Kidney epithelial cell (primary cell): Measurements from ENCODE around the gene IGSF1. TPM values are rescaled to one million over a fixed set of nuclear protein-coding genes. Genes with fewer than 3 reads are reported as not detected.

Experiments used
- DNase-seq: peaks from one replicate; pipeline ENCODE4 v3.0.0-alpha.2; 2010; ENCODE audit warnings: low read depth
- H3K27me3 ChIP-seq: 2 replicates; pipeline ENCODE4 v1.6.0; 2011; ENCODE audit warnings: low read length; ENCODE audit not compliant: control insufficient read depth, insufficient read depth
- H3K36me3 ChIP-seq: 2 replicates; pipeline ENCODE4 v1.5.1; 2011; ENCODE audit warnings: low read length; ENCODE audit not compliant: control insufficient read depth, insufficient read depth
- H3K4me3 ChIP-seq: 2 replicates; pipeline ENCODE4 v1.5.1; 2011; ENCODE audit warnings: low read depth, mild to moderate bottlenecking, control low read depth, low read length
- total RNA-seq: library from RNA; depleted of rRNA; stranded (reverse); fragments of >200 nt; gene quantifications from 2 replicates; pipeline ENCODE4 v1.2.3, GENCODE V29; 2015
- TF ChIP-seq, protein P1 (sequence below): IDR thresholded peaks from 2 replicates; pipeline ENCODE4 v1.5.1; 2011; ENCODE audit warnings: mild to moderate bottlenecking, moderate library complexity, low read length, control low read depth, inconsistent platforms; ENCODE audit not compliant: insufficient read depth, poor library complexity, severe bottlenecking

IGSF1 gene
- total RNA-seq, 1 donor from 2014 or later: 0.13 TPM

DNA sequence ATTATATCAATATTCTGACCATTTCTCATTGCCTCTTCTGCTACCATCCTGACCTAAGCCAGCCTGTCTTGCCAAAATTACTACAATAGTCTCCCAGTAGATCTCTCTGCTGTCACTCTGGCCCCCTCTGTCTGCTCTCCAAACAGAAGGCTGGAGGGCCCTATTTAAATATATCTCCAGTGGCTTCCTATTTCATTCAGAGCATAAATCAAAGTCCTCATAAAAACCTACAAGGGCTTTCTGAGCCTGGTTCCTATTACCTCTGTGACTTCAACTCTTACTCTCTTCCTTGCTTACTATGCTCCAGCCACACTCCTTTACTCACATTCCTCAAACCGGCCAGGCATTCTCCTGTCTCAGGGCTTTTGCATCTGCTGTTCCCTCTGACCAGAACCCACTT, 19.0 kb downstream of the IGSF1 start:
- Histone ChIP-seq H3K36me3 (no peaks in the 10 kb centered on the region), H3K27me3 (no peaks in the 10 kb centered on the region), H3K4me3 (no peak overlapping the region)
- no peak for DNase-seq
- TF ChIP-seq, protein P1, sequence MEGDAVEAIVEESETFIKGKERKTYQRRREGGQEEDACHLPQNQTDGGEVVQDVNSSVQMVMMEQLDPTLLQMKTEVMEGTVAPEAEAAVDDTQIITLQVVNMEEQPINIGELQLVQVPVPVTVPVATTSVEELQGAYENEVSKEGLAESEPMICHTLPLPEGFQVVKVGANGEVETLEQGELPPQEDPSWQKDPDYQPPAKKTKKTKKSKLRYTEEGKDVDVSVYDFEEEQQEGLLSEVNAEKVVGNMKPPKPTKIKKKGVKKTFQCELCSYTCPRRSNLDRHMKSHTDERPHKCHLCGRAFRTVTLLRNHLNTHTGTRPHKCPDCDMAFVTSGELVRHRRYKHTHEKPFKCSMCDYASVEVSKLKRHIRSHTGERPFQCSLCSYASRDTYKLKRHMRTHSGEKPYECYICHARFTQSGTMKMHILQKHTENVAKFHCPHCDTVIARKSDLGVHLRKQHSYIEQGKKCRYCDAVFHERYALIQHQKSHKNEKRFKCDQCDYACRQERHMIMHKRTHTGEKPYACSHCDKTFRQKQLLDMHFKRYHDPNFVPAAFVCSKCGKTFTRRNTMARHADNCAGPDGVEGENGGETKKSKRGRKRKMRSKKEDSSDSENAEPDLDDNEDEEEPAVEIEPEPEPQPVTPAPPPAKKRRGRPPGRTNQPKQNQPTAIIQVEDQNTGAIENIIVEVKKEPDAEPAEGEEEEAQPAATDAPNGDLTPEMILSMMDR: no peak

DNA sequence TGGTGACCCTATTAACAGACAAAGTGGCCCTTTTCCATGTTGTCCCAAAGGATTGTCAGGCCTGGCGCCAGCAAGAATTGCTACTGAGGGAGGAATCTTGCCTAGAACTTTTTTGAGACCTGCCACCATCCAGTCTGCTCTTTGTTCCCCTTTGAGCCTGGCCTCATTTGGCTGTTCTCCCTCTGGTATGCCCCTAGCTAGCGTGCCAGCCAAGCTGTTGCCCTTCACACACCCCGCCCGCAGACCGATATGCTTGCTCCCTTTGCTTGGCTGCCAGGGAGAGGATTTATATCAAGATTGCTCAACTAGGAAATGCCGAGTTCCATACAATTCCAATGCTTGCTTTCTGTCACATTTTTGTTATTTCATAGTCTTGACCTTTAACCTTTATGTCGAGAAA, 24.4 kb downstream of the IGSF1 start:
- no peaks in the 10 kb centered on the region for H3K36me3 ChIP-seq
- H3K27me3 ChIP-seq: no peaks in the 10 kb centered on the region
- TF ChIP-seq, protein P1: no peak
- DNase-seq: no peak
- H3K4me3 ChIP-seq: no peak overlapping the region

DNA sequence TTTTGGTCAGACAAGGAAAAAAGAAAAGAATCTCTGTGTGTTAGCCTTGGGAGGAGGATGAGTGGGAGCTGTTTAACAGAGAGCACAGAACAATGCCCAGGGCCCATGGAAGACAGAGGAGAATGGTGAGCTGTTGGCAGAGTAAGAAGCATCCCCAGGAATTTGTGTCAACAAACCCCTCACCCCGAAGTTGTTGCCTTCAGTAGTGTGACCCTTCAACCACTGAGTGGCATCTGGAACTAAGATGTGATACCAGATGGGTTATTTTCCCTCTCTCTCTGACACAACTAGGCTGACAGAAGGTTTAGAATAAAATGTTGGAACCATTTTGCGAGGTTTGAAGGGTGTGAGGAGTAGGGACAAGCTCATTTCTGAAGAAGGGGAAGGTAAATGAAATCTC, 25.1 kb downstream of the IGSF1 start:
- Histone ChIP-seq H3K36me3 (no peaks in the 10 kb centered on the region), H3K4me3 (no peak overlapping the region), H3K27me3 (no peaks in the 10 kb centered on the region)
- DNase-seq: no peak
- TF ChIP-seq, protein P1: no peak

DNA sequence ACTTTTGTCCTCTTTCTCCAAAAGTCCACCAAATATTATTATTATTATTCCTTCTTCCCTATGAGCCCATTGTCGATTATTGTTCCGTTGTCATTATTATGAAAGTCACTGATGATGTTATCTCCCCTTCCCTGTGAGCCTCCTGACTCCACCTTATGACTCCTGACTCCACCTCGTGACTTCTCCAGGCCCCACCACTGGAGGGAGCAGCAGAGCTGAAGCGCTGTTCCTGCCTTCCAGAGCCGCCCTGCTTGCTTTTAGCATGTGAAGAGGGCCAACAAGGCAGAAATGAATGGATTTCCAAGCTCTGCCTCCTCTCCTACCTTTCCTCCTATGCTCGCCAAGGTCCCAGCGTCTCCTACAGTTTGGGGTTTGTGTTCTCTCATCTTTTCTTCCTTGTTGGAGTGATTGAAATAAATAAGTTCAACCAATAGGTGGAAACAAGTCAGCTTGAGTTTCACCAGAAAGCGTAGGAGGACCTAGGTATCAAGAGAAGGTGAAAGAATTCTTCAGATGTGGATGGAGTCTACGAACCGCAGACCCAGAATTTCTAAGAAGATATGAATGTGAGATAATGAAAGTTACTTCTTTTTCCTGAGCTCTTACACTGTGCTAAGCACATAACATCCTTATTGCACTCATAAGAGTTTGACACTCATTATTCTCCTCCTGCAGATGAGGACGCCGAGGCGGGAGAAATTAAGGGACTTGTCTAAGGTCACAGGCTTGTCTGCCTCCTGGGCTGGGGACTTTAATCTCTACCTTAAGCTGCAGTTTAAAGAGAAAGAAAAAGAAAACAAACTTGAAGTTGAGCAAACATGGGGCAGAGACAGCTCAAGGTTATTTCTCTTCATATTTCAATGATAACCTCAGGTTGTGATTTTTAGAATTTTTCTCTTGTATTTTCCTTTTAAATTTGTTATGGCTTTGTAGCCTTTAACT, 26.1 kb downstream of the IGSF1 start:
- H3K4me3 ChIP-seq: no peak overlapping the region
- TF ChIP-seq, protein P1: peak; percentile 30
- H3K36me3 ChIP-seq: no peaks in the 10 kb centered on the region
- DNase-seq: no peak
- H3K27me3 ChIP-seq: no peaks in the 10 kb centered on the region

DNA sequence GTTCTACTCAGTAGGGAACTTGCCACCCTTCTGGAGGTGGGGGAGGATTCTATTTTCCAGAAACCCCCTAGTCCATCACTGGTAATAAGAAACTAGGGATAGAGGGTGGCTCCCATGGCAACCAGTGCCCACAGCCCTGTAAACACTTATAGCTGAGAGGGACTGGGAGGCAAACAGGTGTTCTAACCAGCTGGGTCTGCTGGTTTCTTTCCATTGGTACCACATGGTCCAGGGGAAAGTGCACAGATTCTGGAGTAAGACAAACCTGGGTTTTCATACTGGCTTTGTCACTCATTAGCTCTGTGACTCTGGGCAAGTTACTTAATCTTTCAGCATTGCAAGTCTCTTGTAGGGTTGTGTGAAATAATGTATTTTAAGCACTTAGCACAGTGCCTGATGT, 26.9 kb downstream of the IGSF1 start:
- Histone ChIP-seq H3K36me3 (no peaks in the 10 kb centered on the region), H3K27me3 (no peaks in the 10 kb centered on the region), H3K4me3 (no peak overlapping the region)
- no peak for DNase-seq
- TF ChIP-seq, protein P1: no peak
